Fibroblast of peridontal ligament (primary cell): ENCODE data around the gene MEMO1.
"Not testable (repeated sequence)": the region's sequence is repeated elsewhere in the genome, so short reads cannot be mapped to it uniquely, and the experiment has no call there.

Experiments used
- DNase-seq: peaks from one replicate; pipeline ENCODE4 v3.0.0-alpha.2; 2010; ENCODE audit errors: extremely low read depth

Gene MEMO1

DNA sequence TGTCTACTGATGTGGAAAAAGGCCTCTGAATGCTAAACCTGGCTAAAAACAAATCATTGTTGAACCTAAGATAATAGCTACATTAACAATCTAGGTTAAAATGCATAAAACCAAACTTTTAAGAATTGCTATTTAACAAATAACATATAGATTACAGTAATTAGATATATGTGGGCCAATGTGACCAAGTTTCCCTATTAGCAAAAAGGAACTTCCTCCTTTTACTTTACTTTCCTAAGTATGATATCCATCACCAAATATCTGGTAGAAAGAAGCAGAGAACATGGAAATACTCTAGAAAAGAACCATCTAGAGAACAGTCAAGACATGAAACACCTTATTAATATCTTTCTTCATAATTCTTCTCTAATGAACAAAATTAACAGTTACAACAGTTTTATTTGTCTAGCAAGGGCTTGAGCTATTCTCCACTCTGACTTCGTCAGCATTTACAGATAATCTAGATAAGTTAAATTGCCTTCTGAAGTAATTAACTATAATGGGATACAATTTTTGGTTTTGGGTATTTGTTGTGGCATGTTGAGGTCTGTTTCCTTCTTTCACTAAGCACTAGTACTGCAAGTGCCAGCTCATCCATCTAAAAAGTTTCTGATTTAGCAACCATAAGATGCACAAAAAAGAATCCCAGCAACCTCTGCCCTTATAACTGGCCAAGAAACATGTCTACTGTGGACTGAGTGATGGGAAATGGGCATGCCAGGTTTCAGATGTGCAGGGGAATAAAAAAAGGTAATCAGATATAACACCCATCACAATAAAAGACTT is 53.3 kb downstream of the MEMO1 start:
- DNase-seq: no peak

DNA sequence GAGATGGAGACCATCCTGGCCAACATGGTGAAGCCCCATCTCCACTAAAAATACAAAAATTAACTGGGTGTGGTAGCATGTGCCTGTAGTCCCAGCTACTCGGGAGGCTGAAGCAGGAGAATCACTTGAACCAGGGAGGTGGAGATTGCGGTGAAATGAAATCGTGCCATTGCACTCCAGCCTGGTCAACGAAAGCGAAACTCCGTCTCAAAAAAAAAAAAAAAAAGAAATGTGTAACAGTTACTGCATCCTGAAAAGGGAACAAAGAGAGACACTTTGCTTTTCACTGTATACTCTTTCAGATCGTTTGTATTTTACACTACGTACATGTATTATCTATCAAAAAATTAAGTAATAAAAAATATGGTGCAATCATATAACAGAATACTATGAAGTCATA is 53.9 kb downstream of the MEMO1 start:
- DNase-seq: not testable (repeated sequence)

DNA sequence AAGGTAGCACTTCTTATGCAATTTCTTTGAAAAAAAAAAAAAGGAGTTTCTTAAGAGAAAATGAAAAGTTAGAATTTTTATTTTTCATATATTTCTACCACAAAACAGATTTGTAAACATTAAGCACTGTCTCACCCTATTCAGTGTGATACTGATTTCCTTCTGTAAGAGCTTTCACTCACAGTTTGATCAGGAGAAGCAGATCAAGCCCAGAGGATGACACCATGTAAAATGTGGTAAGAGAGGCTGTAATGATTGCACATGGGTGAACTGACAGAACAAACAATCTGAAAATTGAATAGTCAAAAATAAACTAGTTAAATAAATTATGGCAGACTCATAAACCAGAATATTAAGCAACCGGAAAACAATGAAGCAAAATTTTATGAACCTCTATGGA is 54.5 kb downstream of the MEMO1 start:
- DNase-seq: no peak

DNA sequence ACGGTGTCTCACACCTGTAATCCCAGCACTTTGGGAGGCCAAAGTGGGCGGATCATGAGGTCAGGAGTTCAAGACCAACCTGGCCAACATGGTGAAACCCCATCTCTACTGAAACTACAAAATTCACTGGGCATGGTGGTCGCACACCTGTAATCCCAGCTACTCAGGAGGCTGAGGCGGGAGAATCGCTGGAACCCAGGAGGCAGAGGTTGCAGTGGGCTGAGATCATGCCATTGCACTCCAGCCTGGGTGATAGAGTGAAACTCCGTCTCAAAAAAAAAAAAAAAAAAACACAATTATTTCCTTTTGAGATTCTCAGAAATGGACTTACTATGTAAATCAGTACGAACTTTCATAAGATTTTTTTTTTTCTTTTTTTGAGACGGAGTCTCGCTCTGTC is 57.7 kb downstream of the MEMO1 start:
- DNase-seq: not testable (repeated sequence)

DNA sequence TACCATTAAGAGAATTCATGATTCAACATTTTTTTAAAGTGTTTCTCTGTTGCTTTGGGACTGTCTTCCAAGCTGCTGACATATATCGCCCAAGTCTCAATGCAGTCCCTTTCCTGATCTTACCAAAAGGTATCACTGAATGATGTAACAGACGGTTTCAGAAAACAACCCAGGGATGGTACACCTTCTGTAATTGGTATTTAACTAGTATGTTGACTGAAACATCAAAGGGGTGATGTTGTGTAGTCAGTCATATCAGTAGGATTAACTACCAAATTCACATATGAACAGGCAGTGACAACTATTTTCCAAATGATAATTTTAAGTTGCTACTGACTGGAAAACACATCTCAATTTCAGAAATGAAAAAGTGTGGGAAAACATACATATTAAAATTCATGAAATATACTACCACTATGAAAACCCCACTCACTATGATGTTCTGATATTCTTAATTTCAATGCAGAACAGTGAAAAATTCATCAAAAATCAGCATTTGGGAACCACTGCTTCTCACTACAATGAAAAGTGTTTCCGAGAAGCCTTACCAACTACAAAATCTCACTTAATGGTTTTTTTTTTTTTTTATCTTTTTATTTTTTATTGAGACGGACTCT is 59.8 kb downstream of the MEMO1 start:
- no peak for DNase-seq

DNA sequence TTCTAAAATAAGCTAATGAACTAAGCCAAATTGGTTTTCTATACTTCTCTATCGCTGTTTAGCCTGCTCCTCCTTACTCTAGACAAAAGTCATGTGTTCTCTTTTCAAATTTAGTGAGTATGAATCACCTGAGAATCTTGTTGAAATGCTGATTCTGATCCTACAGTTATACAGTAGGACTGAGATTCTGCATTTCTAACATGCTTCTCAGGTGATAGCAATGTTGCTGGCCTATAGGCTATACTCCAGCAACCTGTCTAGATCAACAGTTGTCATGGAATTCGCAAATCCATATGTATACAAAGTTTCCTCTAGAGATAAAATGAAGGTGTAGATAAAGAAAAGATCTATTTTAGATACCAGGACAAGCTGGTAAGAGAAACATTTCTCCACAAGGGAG is 62.9 kb downstream of the MEMO1 start:
- no peak for DNase-seq

DNA sequence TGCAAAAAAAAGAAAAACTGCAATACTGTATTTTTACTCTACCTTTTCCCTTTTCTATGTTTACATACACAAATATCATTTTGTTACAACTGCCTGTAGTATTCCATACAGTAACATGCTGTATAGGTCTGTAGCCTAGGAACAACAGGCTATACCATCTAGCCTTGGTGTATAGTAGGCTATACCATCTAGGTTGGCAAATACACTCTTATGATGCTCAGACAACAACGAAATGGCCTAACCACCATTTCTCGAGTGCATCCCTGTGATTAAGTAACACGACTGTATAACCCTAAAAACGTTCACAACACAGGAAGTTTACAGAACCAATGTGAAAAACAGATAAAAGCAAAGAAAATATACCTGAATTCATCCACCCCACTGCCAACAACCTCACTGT is 64.0 kb downstream of the MEMO1 start:
- DNase-seq: no peak

DNA sequence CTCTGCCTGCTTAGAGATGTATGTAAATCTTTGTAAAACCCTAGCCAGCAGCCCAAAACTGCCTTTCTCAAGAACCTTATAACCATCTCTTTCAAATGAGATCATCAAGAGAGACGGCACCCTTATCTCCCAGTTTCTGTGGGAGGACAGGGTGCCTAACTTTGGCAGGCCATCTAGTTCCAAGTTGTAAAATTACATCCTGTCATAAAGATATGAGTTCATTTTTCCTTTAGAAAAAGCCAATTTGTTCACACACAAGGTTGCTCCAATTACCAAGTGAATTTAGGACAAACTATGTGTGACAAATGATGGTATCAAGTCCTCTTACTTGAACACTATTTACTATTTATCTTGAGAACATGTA is 65.3 kb downstream of the MEMO1 start:
- DNase-seq: no peak

DNA sequence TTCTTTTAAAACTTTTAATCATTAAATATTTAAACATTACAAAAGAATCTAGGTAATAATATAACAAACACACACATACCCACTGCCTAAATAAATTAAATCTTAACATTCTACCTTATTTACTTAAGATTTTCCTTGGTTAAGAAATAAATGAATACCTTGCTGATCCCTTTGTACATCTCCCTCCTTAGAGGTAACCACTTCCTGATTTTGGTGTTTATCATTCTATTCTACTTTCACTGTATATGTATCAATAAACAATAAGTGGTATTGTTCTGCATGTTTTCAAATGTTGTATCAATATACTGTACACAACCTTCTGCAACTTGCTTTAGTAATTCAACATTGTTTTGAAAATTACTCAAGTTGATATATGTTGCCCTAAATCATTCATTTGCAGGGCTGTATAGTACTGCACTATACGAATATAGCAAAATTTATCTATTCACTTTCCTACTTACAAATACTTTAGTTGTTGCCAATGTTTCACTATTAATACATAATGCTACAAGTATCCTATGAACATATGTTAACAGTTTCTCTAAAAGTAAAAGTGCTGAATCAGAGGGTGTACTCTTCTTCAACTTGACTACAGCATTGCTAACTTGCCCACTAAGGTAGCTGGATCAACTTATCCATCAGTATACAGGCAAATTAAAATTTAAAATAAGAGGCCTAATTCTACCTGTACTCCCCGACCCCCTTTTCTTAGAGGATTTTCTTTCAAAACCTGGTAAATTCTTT is 65.8 kb downstream of the MEMO1 start:
- DNase-seq: peak; percentile 16

DNA sequence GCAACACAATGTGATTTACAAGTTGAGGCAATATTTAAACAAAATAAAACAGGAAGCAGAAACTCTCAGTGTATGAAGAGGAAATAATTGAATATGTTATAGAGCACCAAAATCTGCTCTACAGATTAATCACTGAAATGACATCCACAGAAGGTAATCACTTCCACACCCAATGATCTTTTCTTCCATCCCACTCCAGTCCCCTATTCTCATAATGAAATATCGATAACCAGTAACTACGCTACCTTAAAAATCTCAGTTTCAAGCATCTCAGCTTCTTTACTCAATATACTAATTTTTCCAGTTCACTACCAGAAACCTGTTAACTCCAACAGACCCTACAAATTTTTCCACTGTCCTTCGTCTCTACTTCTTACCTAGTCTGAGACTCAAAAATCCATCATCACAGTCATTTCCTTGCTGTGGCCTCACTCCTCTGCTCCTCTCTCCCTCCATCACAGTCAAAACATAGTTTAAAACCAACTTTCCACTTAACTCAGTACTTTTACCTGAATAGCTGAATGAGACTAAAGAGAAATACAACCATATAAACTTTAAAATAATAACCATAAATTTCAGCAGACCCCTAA is 67.1 kb downstream of the MEMO1 start:
- DNase-seq: no peak

DNA sequence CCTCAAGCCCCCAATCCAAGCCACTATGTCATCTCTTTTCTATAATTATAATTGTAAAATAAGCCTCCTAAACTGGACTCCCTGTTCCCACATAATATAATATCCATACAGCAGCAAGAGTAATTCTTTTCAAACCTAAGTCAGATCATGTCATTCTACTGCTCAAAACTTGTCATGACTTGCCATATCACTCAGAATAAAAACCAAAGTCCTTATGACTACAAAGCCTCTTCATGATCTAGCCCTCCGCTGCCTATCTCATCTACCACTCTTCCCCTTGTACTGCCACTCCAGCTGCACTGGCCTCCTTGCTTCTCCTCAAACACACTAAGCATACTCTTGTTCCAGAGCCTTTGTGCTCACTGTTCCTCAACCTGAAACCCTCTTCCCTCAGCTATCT is 69.9 kb downstream of the MEMO1 start:
- no peak for DNase-seq

DNA sequence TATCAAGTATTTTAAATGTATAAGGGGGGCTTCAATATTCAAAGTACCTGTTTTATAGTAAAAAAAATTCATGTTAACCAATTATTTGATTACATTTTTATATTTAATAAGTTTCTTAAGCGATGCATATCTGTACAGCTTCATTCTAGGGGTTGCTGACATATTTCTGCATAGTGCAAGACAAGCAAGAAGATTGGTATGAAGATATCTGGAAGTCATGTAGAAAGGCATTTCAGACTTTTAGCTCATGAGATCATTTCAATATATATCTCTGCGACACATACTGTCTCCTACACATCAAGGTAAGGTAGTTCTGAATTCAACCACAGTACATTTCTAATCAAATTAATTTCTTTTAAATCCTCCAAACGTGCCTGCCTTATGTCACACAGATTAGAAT is 73.1 kb downstream of the MEMO1 start:
- peak; percentile 31 for DNase-seq

DNA sequence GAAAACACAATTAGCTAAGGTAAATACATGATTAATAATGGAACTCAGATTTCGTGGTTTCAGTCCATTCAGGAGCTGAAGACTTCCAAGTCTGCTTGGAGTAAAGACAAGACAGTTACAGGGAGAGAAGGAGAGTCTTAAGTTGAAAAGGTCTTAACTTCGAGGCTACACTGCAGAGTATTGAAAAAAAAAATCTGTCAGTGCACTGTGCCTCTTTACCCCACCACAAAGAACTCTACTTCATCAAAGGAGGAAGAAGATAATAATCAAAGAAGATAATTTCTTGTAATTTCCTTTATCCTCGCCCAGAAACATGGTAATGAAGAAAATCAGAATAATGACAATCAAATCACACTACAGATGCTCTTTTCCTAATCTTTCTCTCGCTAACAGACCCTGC is 75.4 kb downstream of the MEMO1 start:
- no peak for DNase-seq

DNA sequence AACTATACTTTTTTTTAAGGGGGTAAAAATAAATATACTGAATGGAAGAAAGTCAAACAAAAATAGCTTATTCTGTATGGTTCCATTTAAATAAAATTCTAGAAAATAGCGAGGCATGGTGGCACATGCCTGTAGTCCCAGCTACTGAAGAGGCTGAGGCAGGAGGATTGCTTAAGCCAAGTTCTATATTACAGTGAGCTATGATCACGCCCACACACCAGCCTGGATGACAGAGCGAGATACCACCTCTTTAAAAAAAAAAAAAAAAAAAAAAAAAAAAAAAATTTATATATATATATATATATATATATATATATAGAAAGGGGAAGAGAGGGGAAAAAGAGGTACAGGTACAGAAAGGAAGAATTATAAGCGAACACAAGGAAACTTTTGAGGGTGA is 77.7 kb downstream of the MEMO1 start:
- no peak for DNase-seq

DNA sequence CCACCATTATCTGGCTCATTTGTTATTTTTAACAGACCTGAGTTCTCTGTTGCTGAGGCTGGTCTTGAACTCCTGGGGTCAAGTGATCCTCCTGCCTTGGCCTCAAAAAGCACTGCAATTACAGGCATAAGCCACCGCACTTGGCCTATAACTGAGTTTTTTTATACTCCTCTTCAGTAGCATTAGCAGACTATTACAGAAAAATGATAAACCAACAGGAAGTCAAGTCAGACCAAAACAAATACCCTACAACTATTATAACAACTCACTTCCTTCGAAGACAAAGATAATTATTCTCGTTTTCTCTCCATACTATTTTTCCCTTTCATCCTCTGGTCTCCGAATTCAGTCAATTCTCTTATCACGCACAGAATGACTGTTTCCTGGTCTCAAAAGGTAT is 78.2 kb downstream of the MEMO1 start:
- no peak for DNase-seq

DNA sequence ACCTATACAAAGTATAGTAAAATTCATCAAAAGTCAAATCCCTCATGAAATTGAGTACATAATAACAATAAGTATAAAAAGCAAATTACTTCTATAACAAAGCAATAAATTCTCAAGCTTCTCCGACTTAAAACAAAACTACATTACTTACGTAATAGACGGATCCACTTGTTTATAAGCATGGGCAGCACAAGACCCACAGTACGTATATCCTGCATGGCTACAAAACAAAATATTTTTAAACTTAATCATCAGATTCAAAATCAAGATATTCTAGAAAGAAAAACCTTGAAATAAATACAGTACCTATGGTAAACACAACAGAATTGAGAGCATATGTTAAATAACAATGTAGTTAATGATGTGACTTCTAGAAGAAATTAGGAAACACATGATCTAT is 78.9 kb downstream of the MEMO1 start:
- DNase-seq: no peak

DNA sequence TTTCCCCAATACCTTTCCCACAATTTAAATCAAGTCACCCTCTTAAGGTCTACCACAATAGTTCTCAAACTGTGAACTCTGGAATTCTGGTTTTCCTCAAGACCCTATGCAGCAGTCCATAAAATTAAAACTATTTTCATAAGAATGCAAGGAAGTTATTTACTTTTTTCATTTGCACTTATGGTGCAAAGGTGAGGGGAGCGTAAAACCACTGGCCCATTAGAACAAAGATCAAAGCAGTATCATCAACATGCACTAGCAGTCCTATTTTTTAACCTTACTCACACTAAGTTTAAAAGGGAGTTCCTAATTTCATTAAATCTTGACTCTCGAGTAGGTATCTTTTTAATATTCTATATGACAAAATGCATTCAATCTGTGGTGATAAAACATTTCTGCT is 85.3 kb downstream of the MEMO1 start:
- DNase-seq: no peak

DNA sequence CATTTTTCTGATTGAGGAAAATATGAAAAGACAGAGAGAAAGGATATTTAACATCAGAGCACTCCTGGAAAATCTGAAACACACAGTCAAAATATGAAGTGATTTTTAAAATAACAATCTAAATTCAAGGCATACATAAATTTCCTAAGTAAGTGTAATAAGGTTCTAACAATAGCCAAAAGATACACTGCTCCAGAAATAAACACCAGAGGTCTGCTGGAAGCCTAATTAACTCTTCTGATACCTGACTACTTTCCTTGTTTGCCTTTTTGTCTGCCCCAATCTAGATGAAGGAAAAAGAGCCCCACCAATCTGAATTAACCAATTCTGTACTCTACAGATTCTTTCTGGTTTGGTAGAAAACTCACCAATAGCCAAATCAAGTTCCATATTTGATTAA is 87.1 kb downstream of the MEMO1 start:
- DNase-seq: no peak

DNA sequence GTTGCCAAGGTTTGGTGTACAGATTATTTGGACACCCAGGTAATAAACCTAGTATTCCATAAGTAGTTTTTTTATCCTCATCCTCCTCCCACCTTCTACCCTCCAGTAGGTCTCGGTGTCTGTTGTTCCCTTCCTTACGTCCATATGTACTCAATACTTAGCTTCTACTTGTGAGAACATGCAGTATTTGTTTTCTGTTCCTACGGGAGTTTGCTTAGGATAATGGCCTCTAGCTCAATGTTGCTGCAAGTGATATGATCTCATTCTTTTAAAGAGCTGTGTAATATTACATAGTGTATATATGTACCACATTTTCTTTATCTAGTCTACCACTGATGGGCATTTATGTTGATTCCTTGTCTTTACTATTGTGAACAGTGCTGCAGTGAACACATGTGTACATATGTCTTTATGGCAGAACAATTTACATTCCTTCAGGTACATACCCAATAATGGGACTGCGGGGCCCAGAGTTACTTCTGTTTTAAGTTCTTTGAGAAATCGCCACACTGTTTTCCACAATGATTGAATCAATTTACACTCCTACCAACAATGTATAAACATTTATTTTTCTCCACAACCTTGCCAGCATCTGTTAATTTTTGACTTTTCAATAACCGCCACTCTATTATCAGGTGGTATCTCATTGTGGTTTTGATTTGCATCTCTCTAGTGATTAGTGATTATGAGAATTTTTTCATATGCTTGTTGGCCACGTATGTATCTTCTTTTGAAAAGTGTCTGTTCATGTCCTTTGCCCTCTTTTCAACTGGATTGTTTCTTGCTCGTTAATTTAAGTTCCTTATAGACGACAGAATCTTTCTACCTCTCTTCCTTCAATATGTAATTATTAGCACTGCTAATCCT is 88.0 kb downstream of the MEMO1 start:
- DNase-seq: no peak

DNA sequence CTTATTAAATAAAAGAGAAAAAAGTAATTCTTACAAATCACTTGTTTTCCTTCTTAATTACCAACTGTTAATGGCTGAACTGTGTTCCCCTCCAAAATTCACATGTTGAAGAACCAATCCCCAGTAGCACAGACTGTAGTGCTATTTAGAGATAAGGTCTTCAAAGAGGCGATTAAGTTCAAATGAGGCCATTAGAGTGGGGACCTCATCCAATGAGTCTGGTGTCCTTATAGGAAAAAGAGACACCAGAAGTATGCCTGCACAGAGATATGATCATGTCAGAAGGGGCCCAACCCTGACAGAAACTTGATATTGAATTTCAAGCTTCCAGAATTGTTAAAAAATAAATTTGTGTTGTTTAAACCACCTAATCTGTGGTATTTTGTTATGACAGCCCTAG is 89.8 kb downstream of the MEMO1 start:
- DNase-seq: no peak

DNA sequence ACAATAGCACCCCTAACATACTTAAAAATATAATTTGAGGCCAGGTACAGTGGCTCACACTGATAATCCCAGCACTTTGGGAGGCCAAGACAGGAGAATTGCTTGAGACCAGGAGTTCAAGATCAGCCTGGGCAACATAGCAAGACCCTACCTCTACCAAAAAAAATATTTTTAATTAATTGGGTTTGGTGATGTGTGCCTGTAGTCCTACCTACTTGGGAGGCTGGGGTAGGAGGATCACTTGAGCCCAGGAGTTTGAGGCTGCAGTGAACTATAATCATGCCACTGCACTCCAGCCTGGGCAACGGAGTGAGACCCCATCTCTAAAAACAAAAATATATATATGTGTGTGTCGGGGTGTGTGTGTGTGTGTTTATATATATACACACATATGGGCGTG is 91.3 kb downstream of the MEMO1 start:
- DNase-seq: no peak

DNA sequence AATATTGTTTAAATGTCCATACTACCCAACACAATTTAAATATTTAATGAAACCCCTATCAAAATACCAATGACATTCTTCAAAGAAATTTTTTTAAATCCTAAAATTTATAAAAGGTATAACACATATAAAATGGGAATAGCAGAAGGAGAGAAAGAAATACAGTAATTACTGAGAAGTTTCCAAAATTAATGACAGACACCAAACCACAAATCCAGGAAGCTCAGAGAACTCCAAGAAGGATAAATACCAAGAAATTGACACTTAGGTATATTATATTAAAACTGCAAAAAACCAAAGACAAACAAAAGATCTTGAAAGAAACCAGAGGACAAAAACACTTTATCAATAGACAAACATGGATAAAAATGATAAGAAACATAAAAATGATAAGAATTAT is 101.1 kb downstream of the MEMO1 start:
- no peak for DNase-seq
